Mesendoderm (in vitro differentiated cells): ENCODE data around the gene TBCD.

Experiments
- DNase-seq: peaks from one replicate; pipeline ENCODE4 v3.0.0; 2013
- H2AK5ac ChIP-seq: 2 replicates; pipeline ENCODE4 v1.6.1; 2013; ENCODE audit warnings: low read length, inconsistent platforms
- H2BK120ac ChIP-seq: 2 replicates; pipeline ENCODE4 v1.6.1; 2013; ENCODE audit warnings: low read depth, mild to moderate bottlenecking, low read length, moderate library complexity, mixed read lengths
- H2BK15ac ChIP-seq: replicated peaks from 2 replicates; pipeline ENCODE4 v1.6.1; 2013; ENCODE audit warnings: low read depth, mild to moderate bottlenecking, moderate library complexity
- H2BK5ac ChIP-seq: 2 replicates; pipeline ENCODE4 v1.6.1; 2013; ENCODE audit warnings: low read length, inconsistent platforms
- H3K18ac ChIP-seq: 2 replicates; pipeline ENCODE4 v1.6.1; 2013; ENCODE audit warnings: mild to moderate bottlenecking, low read length, mixed read lengths
- H3K23ac ChIP-seq: one replicate; pipeline ENCODE4 v1.6.1; 2013; ENCODE audit warnings: low read length
- H3K27ac ChIP-seq: 2 replicates; pipeline ENCODE4 v1.5.1; 2013; ENCODE audit warnings: low read depth, mild to moderate bottlenecking, inconsistent platforms, low read length, moderate library complexity
- H3K27me3 ChIP-seq: 2 replicates; pipeline ENCODE4 v1.6.1; 2013; ENCODE audit warnings: low read length, control low read depth, mild to moderate bottlenecking, inconsistent platforms; ENCODE audit not compliant: insufficient read depth, poor library complexity
- H3K36me3 ChIP-seq: 2 replicates; pipeline ENCODE4 v1.6.1; 2013; ENCODE audit warnings: low read length, inconsistent platforms; ENCODE audit not compliant: control insufficient read depth, insufficient read depth
- H3K4ac ChIP-seq: one replicate; pipeline ENCODE4 v1.6.1; 2013; ENCODE audit warnings: low read depth, mild to moderate bottlenecking, low read length, moderate library complexity
- H3K4me1 ChIP-seq: 2 replicates; pipeline ENCODE4 v1.6.1; 2013; ENCODE audit warnings: low read depth, low read length, inconsistent platforms; ENCODE audit not compliant: control insufficient read depth
- H3K4me2 ChIP-seq: 2 replicates; pipeline ENCODE4 v1.6.1; 2013; ENCODE audit warnings: low read length
- H3K4me3 ChIP-seq: 2 replicates; pipeline ENCODE4 v1.5.1; 2013; ENCODE audit warnings: mild to moderate bottlenecking, low read length
- H3K56ac ChIP-seq: one replicate; pipeline ENCODE4 v1.6.1; 2013; ENCODE audit warnings: low read length
- H3K79me1 ChIP-seq: 2 replicates; pipeline ENCODE4 v1.6.1; 2013; ENCODE audit warnings: low read length, inconsistent platforms
- H3K79me2 ChIP-seq: 2 replicates; pipeline ENCODE4 v1.6.1; 2013; ENCODE audit warnings: mild to moderate bottlenecking, low read length; ENCODE audit not compliant: control insufficient read depth, insufficient read depth
- H3K9ac ChIP-seq: 2 replicates; pipeline ENCODE4 v1.6.1; 2013; ENCODE audit warnings: low read length, inconsistent platforms
- H4K5ac ChIP-seq: one replicate; pipeline ENCODE4 v1.6.1; 2013; ENCODE audit warnings: low read length
- H4K8ac ChIP-seq: one replicate; pipeline ENCODE4 v1.6.1; 2013; ENCODE audit warnings: low read depth, mild to moderate bottlenecking, control low read depth, low read length, moderate library complexity
- WGBS: extraction: QIAGEN DNeasy Blood & Tissue Kit; methylation state at CpG from one replicate; pipeline ENCODE4 v1.1.7; 2013; ENCODE audit warnings: low lambda C conversion rate, missing lambda C conversion rate; ENCODE audit not compliant: insufficient coverage; ENCODE audit errors: extremely low coverage; 5-methylcytosine and 5-hydroxymethylcytosine counted together

Gene TBCD

GRCh38 chr17:82922646-82923045 lies 170.8 kb downstream of the TBCD start:
- WGBS = no CpG with 5 or more reads among the region's 19 CpGs
- no peak overlapping the region for H2BK15ac ChIP-seq

GRCh38 chr17:82923366-82924113 lies 171.7 kb downstream of the TBCD start:
- no peak overlapping the region for H3K27ac ChIP-seq
- H3K4ac ChIP-seq = no peak overlapping the region
- DNase-seq = no peak
- WGBS = no CpG with 5 or more reads among the region's 25 CpGs
- H3K79me2 ChIP-seq = no peaks in the 10 kb centered on the region
- no peak overlapping the region for H2BK5ac ChIP-seq
- no peak overlapping the region for H3K4me3 ChIP-seq
- no peak overlapping the region for H3K56ac ChIP-seq
- H3K36me3 ChIP-seq = peaks cover 4% of the 10 kb centered on the region
- H2BK15ac ChIP-seq = no peak overlapping the region
- H4K8ac ChIP-seq = no peak overlapping the region
- no peak overlapping the region for H4K5ac ChIP-seq
- H3K9ac ChIP-seq = no peak overlapping the region
- no peak overlapping the region for H2BK120ac ChIP-seq
- no peak overlapping the region for H3K18ac ChIP-seq
- H3K4me2 ChIP-seq = no peak overlapping the region
- no peaks in the 10 kb centered on the region for H3K27me3 ChIP-seq
- no peaks in the 10 kb centered on the region for H3K4me1 ChIP-seq
- no peak overlapping the region for H3K23ac ChIP-seq
- no peaks in the 10 kb centered on the region for H3K79me1 ChIP-seq
- H2AK5ac ChIP-seq = no peak overlapping the region

More at GRCh38 chr17:82922646-82923045, 170.8 kb downstream of the TBCD start:
- Histone ChIP-seq H3K36me3 (peaks cover 4% of the 10 kb centered on the region), H3K79me1 (no peaks in the 10 kb centered on the region), H3K27me3 (no peaks in the 10 kb centered on the region), H3K56ac (no peak overlapping the region), H2BK5ac (no peak overlapping the region), H3K79me2 (no peaks in the 10 kb centered on the region), H3K9ac (no peak overlapping the region), H3K4me3 (no peak overlapping the region), H3K4ac (no peak overlapping the region), H4K5ac (no peak overlapping the region), H3K23ac (no peak overlapping the region), H3K27ac (no peak overlapping the region), H2BK120ac (no peak overlapping the region), H3K4me1 (no peaks in the 10 kb centered on the region), H4K8ac (no peak overlapping the region), H3K4me2 (no peak overlapping the region), H3K18ac (no peak overlapping the region), H2AK5ac (no peak overlapping the region)
- DNase-seq = no peak

DNA sequence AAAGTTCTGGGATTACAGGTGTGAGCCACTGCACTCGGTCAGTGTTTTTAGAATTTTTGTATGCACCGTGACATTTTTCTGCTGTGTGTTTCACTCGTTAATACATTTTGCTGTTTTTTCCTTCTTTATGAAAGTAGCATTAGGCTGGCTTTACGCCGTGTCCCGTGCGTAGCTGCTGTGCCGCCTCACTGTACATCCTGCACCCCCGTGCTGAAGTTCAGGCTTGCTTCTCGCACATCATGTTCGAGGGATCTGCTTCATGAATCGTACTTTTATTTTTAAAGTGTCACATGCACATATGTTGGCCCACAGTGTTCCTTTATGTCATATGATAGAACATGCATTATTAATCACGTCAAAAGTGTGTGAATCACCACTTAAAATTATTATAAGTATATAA lies 172.3 kb downstream of the TBCD start:
- DNase-seq = no peak
- Histone ChIP-seq H2BK120ac (no peak overlapping the region), H3K4ac (no peak overlapping the region), H3K27me3 (no peaks in the 10 kb centered on the region), H2AK5ac (no peak overlapping the region), H3K23ac (no peak overlapping the region), H4K5ac (no peak overlapping the region), H3K18ac (no peak overlapping the region), H2BK5ac (no peak overlapping the region), H3K4me3 (no peak overlapping the region), H3K79me2 (no peaks in the 10 kb centered on the region), H4K8ac (no peak overlapping the region), H3K27ac (no peak overlapping the region), H3K4me1 (no peaks in the 10 kb centered on the region), H3K79me1 (no peaks in the 10 kb centered on the region), H2BK15ac (no peak overlapping the region), H3K4me2 (no peak overlapping the region), H3K36me3 (peaks cover 6% of the 10 kb centered on the region), H3K9ac (no peak overlapping the region), H3K56ac (no peak overlapping the region)
- no CpG with 5 or more reads among the region's 13 CpGs for WGBS

DNA sequence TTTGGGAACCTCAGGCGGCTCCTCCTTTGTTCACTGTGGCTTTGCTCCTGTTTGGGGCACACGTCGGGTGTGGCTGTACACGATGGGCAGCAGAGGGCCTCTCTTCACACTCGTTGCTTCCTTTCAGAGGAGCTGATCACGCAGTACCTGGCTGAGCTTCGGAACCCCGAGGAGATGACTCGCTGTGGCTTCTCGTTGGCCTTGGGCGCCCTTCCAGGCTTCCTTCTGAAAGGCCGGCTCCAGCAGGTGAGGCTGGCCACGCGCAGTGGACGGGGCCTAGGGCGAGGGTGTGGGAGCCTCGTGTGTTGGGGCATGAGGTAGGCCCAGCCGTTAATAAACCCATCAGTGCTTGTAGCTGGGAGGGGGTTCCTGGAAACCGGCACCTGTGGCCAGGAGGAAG lies 172.9 kb downstream of the TBCD start:
- Histone ChIP-seq H4K5ac (no peak overlapping the region), H2AK5ac (no peak overlapping the region), H3K23ac (no peak overlapping the region), H3K36me3 (peaks cover 6% of the 10 kb centered on the region), H4K8ac (no peak overlapping the region), H3K27me3 (no peaks in the 10 kb centered on the region), H3K56ac (no peak overlapping the region), H3K4me1 (no peaks in the 10 kb centered on the region), H3K18ac (no peak overlapping the region), H3K9ac (no peak overlapping the region), H2BK120ac (no peak overlapping the region), H2BK15ac (no peak overlapping the region), H3K27ac (no peak overlapping the region), H3K4me3 (no peak overlapping the region), H2BK5ac (no peak overlapping the region), H3K4ac (no peak overlapping the region), H3K79me1 (no peaks in the 10 kb centered on the region), H3K4me2 (no peak overlapping the region), H3K79me2 (no peaks in the 10 kb centered on the region)
- peak; percentile 7 for DNase-seq
- no CpG with 5 or more reads among the region's 19 CpGs for WGBS

DNA sequence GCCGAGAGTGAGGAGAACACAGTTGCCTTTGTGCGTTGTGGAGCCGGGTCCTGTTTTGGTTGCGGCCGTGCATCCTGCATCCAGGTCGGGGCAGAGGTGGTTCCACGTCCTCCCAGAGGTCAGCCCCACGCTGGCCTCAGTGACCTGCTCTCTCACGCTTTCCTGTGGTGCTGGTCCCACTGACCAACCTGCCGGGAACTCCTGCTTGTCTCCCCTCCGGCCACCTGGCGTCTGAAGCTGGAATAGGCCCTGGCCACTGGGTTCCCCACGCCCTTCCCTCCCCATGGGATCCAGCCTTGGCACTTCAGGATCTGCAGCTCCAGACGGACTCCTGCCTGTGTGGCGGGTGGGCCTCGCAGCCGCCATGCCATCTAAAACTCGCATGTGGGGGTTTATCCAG lies 173.5 kb downstream of the TBCD start:
- Histone ChIP-seq H3K4me1 (no peaks in the 10 kb centered on the region), H4K8ac (no peak overlapping the region), H3K23ac (no peak overlapping the region), H3K27me3 (no peaks in the 10 kb centered on the region), H3K4ac (no peak overlapping the region), H2BK5ac (no peak overlapping the region), H3K4me3 (no peak overlapping the region), H3K79me1 (no peaks in the 10 kb centered on the region), H2BK120ac (no peak overlapping the region), H4K5ac (no peak overlapping the region), H2AK5ac (no peak overlapping the region), H3K18ac (no peak overlapping the region), H3K79me2 (no peaks in the 10 kb centered on the region), H3K27ac (no peak overlapping the region), H3K56ac (no peak overlapping the region), H2BK15ac (no peak overlapping the region), H3K4me2 (no peak overlapping the region), H3K36me3 (peaks cover 6% of the 10 kb centered on the region), H3K9ac (no peak overlapping the region)
- no peak for DNase-seq
- WGBS = no CpG with 5 or more reads among the region's 18 CpGs

GRCh38 chr17:82926081-82926480 lies 174.2 kb downstream of the TBCD start:
- H3K4me3 ChIP-seq = no peak overlapping the region
- no peak overlapping the region for H4K8ac ChIP-seq
- H3K36me3 ChIP-seq = peaks cover 8% of the 10 kb centered on the region
- no peak overlapping the region for H3K56ac ChIP-seq
- no peak for DNase-seq
- no CpG with 5 or more reads among the region's 12 CpGs for WGBS
- no peak overlapping the region for H2BK15ac ChIP-seq
- no peaks in the 10 kb centered on the region for H3K79me2 ChIP-seq
- H3K27me3 ChIP-seq = no peaks in the 10 kb centered on the region
- H2BK120ac ChIP-seq = no peak overlapping the region
- no peak overlapping the region for H3K4me2 ChIP-seq
- no peak overlapping the region for H3K4ac ChIP-seq
- no peak overlapping the region for H3K9ac ChIP-seq
- no peak overlapping the region for H3K18ac ChIP-seq
- no peaks in the 10 kb centered on the region for H3K4me1 ChIP-seq
- no peak overlapping the region for H3K23ac ChIP-seq
- no peak overlapping the region for H2AK5ac ChIP-seq
- no peak overlapping the region for H2BK5ac ChIP-seq
- no peak overlapping the region for H4K5ac ChIP-seq
- no peaks in the 10 kb centered on the region for H3K79me1 ChIP-seq
- H3K27ac ChIP-seq = no peak overlapping the region
